GM19099 (cell line): Measurements from ENCODE around the gene FMO5.

Source experiments
- POLR2A ChIP-seq: IDR thresholded peaks from 3 replicates; pipeline ENCODE4 v1.6.1; 2011; ENCODE audit warnings: low read depth; ENCODE audit not compliant: insufficient read length; ENCODE audit errors: extremely low read depth

The FMO5 gene

DNA sequence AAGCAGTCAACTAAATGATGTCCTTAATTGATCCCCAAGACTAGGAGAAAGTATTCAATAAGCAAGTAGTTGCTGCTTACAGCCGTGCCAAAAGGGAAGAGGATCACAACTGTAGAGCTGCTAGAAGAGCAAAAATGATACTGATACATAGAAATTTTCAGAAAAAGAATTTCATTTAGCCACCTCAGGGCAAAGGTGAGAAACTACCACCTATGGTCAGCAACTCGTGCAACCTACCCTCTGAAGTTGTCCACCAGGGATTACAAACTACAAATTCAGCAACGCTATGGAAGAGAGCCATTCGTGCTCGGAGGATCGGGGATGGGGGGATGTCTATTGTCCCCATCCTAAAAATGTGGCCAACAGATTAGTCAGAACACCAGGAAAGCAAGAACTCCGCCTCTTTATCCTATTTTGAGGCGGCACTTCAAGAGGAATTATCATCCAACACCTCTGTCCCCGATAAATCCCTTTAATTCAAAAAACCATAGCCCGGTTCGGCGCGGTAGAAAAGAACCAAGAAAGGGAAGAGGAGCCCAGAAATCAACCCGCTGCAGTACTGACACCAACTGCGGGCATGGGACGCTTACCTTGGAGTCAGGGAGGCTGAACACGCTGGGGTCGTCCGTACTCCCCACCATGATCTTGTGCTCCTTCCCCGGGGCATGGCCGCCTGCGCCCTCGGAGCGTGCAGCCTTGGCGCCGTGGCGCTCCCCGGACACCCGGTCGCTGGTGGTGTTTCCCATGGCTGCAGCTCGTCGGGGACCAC, 53.6 kb downstream of the FMO5 start:
- TF ChIP-seq POLR2A: no peak

DNA sequence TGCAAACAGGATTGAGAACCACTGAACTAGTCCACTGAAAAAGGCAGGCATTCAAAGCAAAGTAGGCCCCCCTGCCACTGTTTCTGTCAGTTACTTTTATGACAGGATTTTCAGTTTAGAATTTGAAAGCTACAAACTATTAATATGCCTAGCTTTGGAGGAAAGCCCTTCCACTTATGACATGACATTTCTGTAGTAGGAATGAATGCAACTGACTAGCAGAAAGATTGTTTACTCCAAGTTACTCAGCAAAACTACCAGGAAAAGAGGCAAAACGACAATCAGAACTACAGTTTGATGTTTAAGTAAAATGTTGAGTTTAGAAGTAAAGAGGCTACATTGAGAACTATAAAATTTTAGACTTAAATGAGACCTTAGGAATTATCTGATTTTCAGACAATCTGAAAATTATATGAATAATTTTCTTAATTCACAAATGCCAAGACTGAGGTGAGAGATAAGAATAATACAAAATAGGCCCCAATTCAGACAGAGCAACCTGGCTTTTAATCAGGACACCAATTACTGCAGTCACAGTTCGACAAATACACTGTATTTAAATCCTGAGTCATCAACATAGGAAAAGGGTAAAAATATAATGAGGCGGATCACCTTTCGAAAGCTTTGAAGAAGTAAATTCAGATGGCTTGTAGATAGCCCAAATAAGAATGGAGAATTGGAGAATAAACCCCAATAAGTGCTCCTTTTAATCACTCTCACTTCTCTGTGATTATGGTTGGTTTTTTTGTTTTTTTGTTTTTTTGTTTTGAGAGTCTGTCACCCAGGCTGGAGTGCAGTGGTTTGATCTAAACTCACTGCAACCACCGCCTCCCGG, 55.1 kb downstream of the FMO5 start:
- no peak for TF ChIP-seq POLR2A

DNA sequence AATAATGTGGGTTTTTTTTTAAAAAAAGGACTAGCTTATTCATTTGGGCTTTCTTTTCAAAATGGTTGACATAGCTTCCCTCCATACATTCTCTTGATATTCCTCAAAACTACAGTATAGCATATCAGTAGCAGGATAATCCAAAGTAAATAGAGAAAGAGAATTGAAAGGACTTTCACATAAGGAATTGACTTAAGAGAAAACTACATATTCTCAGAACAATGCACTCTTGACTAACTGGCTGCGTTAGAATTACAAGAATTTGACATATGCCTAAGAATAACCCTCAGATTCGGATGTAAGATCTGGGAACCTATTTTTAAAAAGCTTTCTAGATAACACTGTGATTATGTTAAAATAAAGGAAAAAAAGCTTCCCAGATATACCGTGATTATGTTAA, 56.0 kb downstream of the FMO5 start:
- no peak for TF ChIP-seq POLR2A

DNA sequence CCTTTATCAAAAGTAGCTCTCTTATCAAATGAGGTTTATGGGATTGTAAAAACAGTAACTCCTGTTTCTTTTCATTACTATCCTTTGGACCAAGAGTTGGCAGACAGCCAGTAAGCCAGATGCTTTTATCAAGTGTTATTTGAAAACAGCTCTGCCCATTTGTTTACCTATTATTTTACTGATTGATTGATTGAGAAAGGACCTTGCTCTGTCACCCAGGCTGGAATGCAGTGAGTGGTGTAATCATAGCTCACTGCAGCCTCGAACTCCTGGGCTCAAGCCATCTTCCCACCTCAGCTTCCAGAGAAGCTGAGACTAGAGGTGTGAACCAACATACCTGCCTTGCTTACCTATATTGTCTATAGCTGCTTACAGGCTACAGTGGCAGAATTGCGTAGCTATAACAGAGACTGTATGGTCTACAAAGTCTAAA, 56.5 kb downstream of the FMO5 start:
- TF ChIP-seq POLR2A: no peak

DNA sequence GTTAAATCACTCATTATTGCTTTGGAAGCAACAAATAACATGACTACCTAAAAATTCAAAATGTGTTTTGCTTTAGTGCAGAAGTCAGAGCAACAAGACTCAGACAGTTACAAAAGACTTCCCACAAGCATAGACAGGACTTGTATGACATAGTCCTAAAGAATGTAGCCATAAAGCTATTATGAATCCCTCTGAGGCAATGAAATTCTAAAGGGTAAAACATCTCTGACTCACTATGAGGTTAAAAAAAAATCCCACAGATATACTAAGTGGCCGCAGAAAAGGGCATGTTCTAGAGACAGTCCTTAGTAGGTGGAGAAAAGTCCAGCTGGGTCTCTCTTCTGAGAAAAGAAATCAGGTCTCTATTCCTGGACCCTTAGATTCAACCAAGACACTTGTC, 57.8 kb downstream of the FMO5 start:
- TF ChIP-seq POLR2A: no peak

DNA sequence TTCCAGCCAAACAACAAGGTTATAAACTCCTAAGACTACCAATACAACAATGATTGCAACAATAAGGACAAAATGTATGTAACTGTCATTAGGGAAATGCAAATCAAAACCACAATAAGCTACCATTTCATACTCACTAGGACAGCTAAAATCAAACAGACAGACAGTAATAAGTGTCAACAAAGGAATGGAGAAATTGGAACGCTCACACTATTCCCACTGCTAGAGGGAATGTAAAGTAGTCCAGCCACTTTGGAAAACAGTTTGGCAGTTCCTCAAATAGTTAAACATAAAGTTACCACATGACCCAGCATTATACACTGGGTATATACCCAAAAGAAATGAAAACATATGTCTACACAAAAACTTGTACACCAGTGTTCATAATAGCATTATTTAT, 62.1 kb downstream of the FMO5 start:
- no peak for TF ChIP-seq POLR2A

DNA sequence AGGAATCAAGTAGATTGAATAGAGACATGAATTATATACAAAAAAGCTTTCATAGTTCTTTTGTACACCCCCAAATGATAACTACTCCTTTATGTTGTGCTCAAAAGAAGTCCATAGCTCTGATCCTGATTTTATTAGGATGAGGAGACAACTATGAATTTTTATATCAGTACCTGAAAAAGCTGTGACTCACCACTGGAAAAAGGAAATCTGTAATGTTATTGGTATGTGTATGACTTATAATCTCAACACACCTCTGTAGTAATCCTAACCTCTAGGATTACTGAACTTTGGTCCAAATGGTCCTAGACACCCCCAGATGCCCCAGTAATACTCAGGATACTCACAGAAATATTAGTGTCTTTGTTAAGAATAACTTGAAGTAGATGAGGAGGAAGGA, 63.0 kb downstream of the FMO5 start:
- TF ChIP-seq POLR2A: no peak

DNA sequence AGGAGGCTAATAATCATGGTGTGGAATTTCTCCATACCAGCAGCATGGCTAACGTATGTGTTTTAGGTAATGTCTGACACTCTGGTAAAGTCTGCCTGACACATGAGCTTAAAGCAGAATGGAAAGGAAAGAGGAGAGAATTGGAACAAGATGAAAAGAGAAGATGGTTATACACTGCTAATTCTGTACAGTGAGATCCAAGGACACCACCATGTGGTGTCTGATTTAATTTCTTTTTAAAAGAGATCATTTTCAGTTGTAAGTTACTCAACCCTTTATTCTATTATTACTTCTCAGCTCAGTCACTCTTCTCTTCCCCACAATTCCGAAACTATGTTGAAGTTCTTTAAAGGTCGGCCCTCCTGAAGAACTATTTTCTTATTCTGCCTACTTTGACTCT, 68.5 kb downstream of the FMO5 start:
- no peak for TF ChIP-seq POLR2A

DNA sequence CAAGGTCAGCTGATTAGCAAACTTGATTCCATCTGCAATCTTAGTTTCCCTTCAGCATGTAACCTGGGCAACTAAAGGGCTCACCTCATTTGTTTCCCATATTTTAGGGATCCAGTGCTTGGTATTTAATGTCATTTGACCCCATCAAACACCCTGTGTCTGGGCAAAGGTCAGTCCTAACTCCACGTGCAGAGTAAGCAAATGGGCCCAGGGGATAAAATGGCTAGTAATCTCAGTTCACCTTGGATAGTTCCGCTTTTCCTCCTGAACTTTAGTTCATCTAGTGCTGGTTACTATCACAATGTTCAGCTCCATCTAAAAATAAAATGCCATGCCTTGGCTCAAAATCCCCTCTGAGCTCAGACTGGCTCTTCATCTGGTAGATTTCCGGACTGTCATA, 72.4 kb downstream of the FMO5 start:
- no peak for TF ChIP-seq POLR2A

DNA sequence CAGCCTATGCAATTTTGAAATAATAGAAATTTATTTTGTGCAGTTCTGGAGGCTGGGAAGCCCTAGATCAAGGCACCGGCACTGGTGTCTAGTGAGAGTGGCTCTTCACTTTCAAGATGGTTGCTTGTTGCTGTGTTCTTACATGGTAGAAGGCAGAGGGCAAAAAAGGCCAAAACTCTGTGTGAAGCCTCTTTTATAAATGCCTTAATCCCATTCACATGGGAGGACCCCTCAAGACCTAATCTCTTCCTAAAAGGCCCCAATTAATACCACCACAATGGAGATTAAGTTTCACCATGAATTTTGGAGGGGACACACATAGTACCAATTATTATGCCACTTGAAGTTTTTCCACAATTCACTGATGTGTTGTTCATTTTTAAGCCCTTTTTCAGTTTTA, 73.9 kb downstream of the FMO5 start:
- no peak for TF ChIP-seq POLR2A

DNA sequence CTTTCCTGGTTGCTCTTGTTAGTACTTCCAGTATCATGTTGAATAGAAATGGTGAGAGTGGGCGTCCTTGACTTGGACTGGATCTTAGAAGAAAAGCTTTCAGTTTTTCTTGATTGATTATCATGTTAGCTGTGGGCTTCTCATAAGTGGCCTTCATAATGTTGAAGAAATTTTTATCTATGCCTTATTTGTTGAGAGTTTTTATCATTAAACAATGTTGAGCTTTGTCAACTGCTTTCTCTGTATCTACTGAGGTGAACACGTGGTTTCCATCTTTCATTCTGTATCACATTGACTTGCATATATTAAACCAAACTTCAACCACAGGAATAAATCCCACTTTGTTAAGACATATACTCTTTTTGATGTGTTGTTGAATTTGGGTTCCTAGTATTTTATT, 82.3 kb downstream of the FMO5 start:
- no peak for TF ChIP-seq POLR2A
